Measurements from ENCODE around the gene FANCE.

Gene FANCE

GRCh38 chr6:35489066-35489465 lies 36.9 kb downstream of the FANCE start:
- TF ChIP-seq CTCF (conservative IDR thresholded peaks at IDR 0.05; ENCODE audit: low read depth, low read length): no peak
- H3K4me3 ChIP-seq (ENCODE audit: low read depth, low read length): no peak overlapping the region
- no peak for DNase-seq (ENCODE audit: low read depth)

GRCh38 chr6:35489995-35490791 lies 38.1 kb downstream of the FANCE start:
- DNase-seq (ENCODE audit: low read depth): peak; percentile 53
- no peak overlapping the region for H3K4me3 ChIP-seq (ENCODE audit: low read depth, low read length)
- TF ChIP-seq CTCF (conservative IDR thresholded peaks at IDR 0.05; ENCODE audit: low read depth, low read length): no peak

GRCh38 chr6:35490821-35491557 lies 38.9 kb downstream of the FANCE start:
- no peak for TF ChIP-seq CTCF (conservative IDR thresholded peaks at IDR 0.05; ENCODE audit: low read depth, low read length)
- H3K4me3 ChIP-seq (ENCODE audit: low read depth, low read length): no peak overlapping the region
- DNase-seq (ENCODE audit: low read depth): no peak

GRCh38 chr6:35491558-35492257 lies 39.6 kb downstream of the FANCE start:
- DNase-seq (ENCODE audit: low read depth): no peak
- no peak for TF ChIP-seq CTCF (conservative IDR thresholded peaks at IDR 0.05; ENCODE audit: low read depth, low read length)
- H3K4me3 ChIP-seq (ENCODE audit: low read depth, low read length): no peak overlapping the region

GRCh38 chr6:35492258-35492973 lies 40.3 kb downstream of the FANCE start:
- DNase-seq (ENCODE audit: low read depth): no peak
- no peak overlapping the region for H3K4me3 ChIP-seq (ENCODE audit: low read depth, low read length)
- TF ChIP-seq CTCF (conservative IDR thresholded peaks at IDR 0.05; ENCODE audit: low read depth, low read length): no peak

- H3K4me3 ChIP-seq (ENCODE audit: low read depth, low read length): no peak overlapping the region
- DNase-seq (ENCODE audit: low read depth): no peak
- TF ChIP-seq CTCF (conservative IDR thresholded peaks at IDR 0.05; ENCODE audit: low read depth, low read length): no peak
Measured at GRCh38 chr6:35492974-35493284, 40.8 kb downstream of the FANCE start.
